HepG2 (cell line): ENCODE measurements around the gene NYNRIN. TPM values are rescaled to one million over a fixed set of nuclear protein-coding genes. Genes with fewer than 3 reads are reported as not detected.

Source experiments
- BRD4 ChIP-seq: sonication (generic); formaldehyde crosslinking; IDR thresholded peaks from 2 replicates; pipeline ENCODE4 v1.4.0; 2020; ENCODE audit warnings: missing genetic modification reagents
- FOXA3 ChIP-seq: IDR thresholded peaks from 2 replicates; pipeline ENCODE4 v1.6.1; 2016; ENCODE audit warnings: missing genetic modification reagents, missing compliant biosample characterization
- HNRNPH1 ChIP-seq: fragments of 200-400 bp; formaldehyde crosslinking; optimal IDR thresholded peaks from 2 replicates; pipeline ENCODE3; 2017; ENCODE audit warnings: mild to moderate bottlenecking, low read depth, low read length
- MED13 ChIP-seq: sonication (generic); formaldehyde crosslinking; IDR thresholded peaks from 2 replicates; pipeline ENCODE4 v1.5.0; 2020; ENCODE audit warnings: missing genetic modification reagents
- NFATC3 ChIP-seq: sonication (generic); formaldehyde crosslinking; IDR thresholded peaks from 2 replicates; pipeline ENCODE4 v1.5.1; 2020; ENCODE audit warnings: mild to moderate bottlenecking, missing genetic modification reagents
- STAG1 ChIP-seq: sonication (generic); formaldehyde crosslinking; IDR thresholded peaks from 2 replicates; pipeline ENCODE4 v1.4.0; 2020; ENCODE audit warnings: missing genetic modification reagents
- STAT5B ChIP-seq: sonication (generic); formaldehyde crosslinking; IDR thresholded peaks from 2 replicates; pipeline ENCODE4 v1.4.0; 2020; ENCODE audit warnings: missing genetic modification reagents
- THYN1 ChIP-seq: sonication (generic); formaldehyde crosslinking; IDR thresholded peaks from 2 replicates; pipeline ENCODE4 v1.8.1; 2023; ENCODE audit warnings: low read depth, mild to moderate bottlenecking, moderate library complexity, missing genetic modification reagents, borderline replicate concordance
- TOE1 ChIP-seq: sonication (generic); formaldehyde crosslinking; IDR thresholded peaks from 2 replicates; pipeline ENCODE4 v1.4.0; 2020; ENCODE audit warnings: mild to moderate bottlenecking, missing genetic modification reagents
- YEATS4 ChIP-seq: sonication (generic); formaldehyde crosslinking; IDR thresholded peaks from 2 replicates; pipeline ENCODE4 v1.4.0; 2020; ENCODE audit warnings: missing genetic modification reagents, borderline replicate concordance
- ZBTB20 ChIP-seq: sonication (generic); formaldehyde crosslinking; IDR thresholded peaks from 2 replicates; pipeline ENCODE4 v1.8.1; 2023; ENCODE audit warnings: missing genetic modification reagents, low read depth, mild to moderate bottlenecking, borderline replicate concordance
- ZFP41 ChIP-seq: sonication (generic); formaldehyde crosslinking; IDR thresholded peaks from 2 replicates; pipeline ENCODE4 v1.4.0; 2020; ENCODE audit warnings: mild to moderate bottlenecking, missing genetic modification reagents, borderline replicate concordance
- ZNF24 ChIP-seq: fragments of 450-650 bp; IDR thresholded peaks from 2 replicates; pipeline ENCODE4 v1.6.1; 2017; ENCODE audit warnings: antibody characterized with exemption, mild to moderate bottlenecking
- ZNF317 ChIP-seq: sonication (generic); formaldehyde crosslinking; IDR thresholded peaks from 2 replicates; pipeline ENCODE4 v1.5.0; 2020; ENCODE audit warnings: mild to moderate bottlenecking, missing genetic modification reagents
- ZNF496 ChIP-seq: sonication (generic); formaldehyde crosslinking; IDR thresholded peaks from 2 replicates; pipeline ENCODE4 v1.8.1; 2023; ENCODE audit warnings: mild to moderate bottlenecking, moderate library complexity, missing genetic modification reagents; ENCODE audit not compliant: insufficient replicate concordance
- ZNF543 ChIP-seq: sonication (generic); formaldehyde crosslinking; IDR thresholded peaks from 2 replicates; pipeline ENCODE4 v1.4.0; 2020; ENCODE audit warnings: mild to moderate bottlenecking, missing genetic modification reagents
- polyA plus RNA-seq, 8 experiments: library from polyadenylated mRNA; depleted of rRNA in 3 of 8; stranded (reverse) in 7 of 8; unstranded in 1 of 8; fragments of >200 nt; fragmentation: Illumina TruSeq in 4 of 8; extraction: Trizol in 4 of 8; gene quantifications; 2 replicates each; pipeline versions ENCODE4 v1.2.1 to v1.2.3, GENCODE V29; 2011 to 2016; ENCODE audit warnings: low read depth in 4 of 8, missing spikeins in 1 of 8, mixed read lengths in 1 of 8; ENCODE audit not compliant: insufficient read depth in 1 of 8
- total RNA-seq, 5 experiments: library from RNA; depleted of rRNA; stranded (reverse); fragments of >200 nt; fragmentation: Illumina TruSeq; extraction: Trizol; gene quantifications; 2 replicates each; pipeline ENCODE4 v1.2.3, GENCODE V29; 2016; ENCODE audit warnings: low read depth in 1 of 5
- TF ChIP-seq, protein P1 (sequence below): sonication (generic); formaldehyde crosslinking; IDR thresholded peaks from 2 replicates; pipeline ENCODE4 v1.5.0; 2020; ENCODE audit warnings: mild to moderate bottlenecking, missing genetic modification reagents, moderate library complexity
- TF ChIP-seq, protein P2 (sequence below): sonication (generic); formaldehyde crosslinking; IDR thresholded peaks from 2 replicates; pipeline ENCODE4 v1.5.1; 2020; ENCODE audit warnings: missing genetic modification reagents, mild to moderate bottlenecking, borderline replicate concordance
- TF ChIP-seq, protein P3 (sequence below): sonication (generic); formaldehyde crosslinking; IDR thresholded peaks from 2 replicates; pipeline ENCODE4 v1.9.0; 2021; ENCODE audit warnings: missing genetic modification reagents, borderline replicate concordance
- TF ChIP-seq, protein P4 (sequence below): sonication (generic); formaldehyde crosslinking; IDR thresholded peaks from 2 replicates; pipeline ENCODE4 v1.5.0; 2020; ENCODE audit warnings: mild to moderate bottlenecking, missing genetic modification reagents

NYNRIN gene
- total and polyA plus RNA-seq, 2 of the 13 experiments (the other 11 are each of a cell fraction or from before 2014, with no cell fraction given) = 0.63 to 1.1 TPM

DNA sequence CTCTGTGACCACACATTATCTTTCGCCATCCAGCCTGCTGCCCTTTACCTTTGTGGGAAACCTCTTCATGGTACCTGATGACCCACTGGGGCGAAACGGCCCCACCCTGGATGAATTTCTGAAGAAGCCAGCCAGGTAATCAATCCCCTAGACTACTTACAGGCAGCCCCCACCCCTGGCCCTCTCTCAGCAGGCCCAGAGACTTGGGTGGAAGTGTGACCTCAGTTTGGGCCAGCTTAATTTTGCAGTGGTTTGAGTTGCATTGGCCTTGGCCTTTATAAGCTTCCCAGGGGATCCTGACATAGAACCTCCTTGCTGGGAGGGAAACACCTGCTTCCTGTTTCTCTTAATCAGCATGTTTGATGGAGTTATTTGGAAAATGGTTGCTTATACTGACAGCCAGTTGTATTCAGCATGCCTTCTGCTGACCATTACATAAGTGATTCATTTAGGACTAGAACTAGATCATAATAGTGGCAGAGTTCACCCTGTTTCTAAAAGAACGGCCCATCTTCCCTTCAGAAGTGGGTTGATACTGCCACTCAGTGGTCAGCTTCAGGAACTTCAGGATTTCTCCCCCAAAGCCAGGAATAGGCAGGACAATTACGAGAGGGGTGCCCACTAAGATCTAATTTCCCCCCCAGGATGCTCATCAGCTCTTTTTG lies 37.7 kb downstream of the NYNRIN start (continued):
- TF ChIP-seq, protein P1, sequence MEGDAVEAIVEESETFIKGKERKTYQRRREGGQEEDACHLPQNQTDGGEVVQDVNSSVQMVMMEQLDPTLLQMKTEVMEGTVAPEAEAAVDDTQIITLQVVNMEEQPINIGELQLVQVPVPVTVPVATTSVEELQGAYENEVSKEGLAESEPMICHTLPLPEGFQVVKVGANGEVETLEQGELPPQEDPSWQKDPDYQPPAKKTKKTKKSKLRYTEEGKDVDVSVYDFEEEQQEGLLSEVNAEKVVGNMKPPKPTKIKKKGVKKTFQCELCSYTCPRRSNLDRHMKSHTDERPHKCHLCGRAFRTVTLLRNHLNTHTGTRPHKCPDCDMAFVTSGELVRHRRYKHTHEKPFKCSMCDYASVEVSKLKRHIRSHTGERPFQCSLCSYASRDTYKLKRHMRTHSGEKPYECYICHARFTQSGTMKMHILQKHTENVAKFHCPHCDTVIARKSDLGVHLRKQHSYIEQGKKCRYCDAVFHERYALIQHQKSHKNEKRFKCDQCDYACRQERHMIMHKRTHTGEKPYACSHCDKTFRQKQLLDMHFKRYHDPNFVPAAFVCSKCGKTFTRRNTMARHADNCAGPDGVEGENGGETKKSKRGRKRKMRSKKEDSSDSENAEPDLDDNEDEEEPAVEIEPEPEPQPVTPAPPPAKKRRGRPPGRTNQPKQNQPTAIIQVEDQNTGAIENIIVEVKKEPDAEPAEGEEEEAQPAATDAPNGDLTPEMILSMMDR (CRISPR knock-in tag) = peak; percentile 95
- TF ChIP-seq ZFP41 (CRISPR knock-in tag) (no peak), ZNF317 (CRISPR knock-in tag) (no peak), BRD4 (CRISPR knock-in tag) (no peak), TOE1 (0 out of 2 replicates have a peak, but pooled peaks have one; percentile 59), HNRNPH1 (no peak), ZNF496 (CRISPR knock-in tag) (no peak), STAG1 (CRISPR knock-in tag) (peak; percentile 98), ZNF24 (no peak; the same call in 1 of the 2 replicates), MED13 (no peak), THYN1 (CRISPR knock-in tag) (no peak), STAT5B (CRISPR knock-in tag) (no peak; the same call in 1 of the 2 replicates), ZNF543 (no peak), FOXA3 (CRISPR knock-in tag) (0 out of 2 replicates have a peak, but pooled peaks have one; percentile 29), NFATC3 (CRISPR knock-in tag) (no peak), YEATS4 (CRISPR knock-in tag) (no peak), ZBTB20 (no peak)
- TF ChIP-seq, protein P2, sequence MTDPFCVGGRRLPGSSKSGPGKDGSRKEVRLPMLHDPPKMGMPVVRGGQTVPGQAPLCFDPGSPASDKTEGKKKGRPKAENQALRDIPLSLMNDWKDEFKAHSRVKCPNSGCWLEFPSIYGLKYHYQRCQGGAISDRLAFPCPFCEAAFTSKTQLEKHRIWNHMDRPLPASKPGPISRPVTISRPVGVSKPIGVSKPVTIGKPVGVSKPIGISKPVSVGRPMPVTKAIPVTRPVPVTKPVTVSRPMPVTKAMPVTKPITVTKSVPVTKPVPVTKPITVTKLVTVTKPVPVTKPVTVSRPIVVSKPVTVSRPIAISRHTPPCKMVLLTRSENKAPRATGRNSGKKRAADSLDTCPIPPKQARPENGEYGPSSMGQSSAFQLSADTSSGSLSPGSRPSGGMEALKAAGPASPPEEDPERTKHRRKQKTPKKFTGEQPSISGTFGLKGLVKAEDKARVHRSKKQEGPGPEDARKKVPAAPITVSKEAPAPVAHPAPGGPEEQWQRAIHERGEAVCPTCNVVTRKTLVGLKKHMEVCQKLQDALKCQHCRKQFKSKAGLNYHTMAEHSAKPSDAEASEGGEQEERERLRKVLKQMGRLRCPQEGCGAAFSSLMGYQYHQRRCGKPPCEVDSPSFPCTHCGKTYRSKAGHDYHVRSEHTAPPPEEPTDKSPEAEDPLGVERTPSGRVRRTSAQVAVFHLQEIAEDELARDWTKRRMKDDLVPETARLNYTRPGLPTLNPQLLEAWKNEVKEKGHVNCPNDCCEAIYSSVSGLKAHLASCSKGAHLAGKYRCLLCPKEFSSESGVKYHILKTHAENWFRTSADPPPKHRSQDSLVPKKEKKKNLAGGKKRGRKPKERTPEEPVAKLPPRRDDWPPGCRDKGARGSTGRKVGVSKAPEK (CRISPR knock-in tag) = no peak; the same call in 1 of the 2 replicates
- TF ChIP-seq, protein P3, sequence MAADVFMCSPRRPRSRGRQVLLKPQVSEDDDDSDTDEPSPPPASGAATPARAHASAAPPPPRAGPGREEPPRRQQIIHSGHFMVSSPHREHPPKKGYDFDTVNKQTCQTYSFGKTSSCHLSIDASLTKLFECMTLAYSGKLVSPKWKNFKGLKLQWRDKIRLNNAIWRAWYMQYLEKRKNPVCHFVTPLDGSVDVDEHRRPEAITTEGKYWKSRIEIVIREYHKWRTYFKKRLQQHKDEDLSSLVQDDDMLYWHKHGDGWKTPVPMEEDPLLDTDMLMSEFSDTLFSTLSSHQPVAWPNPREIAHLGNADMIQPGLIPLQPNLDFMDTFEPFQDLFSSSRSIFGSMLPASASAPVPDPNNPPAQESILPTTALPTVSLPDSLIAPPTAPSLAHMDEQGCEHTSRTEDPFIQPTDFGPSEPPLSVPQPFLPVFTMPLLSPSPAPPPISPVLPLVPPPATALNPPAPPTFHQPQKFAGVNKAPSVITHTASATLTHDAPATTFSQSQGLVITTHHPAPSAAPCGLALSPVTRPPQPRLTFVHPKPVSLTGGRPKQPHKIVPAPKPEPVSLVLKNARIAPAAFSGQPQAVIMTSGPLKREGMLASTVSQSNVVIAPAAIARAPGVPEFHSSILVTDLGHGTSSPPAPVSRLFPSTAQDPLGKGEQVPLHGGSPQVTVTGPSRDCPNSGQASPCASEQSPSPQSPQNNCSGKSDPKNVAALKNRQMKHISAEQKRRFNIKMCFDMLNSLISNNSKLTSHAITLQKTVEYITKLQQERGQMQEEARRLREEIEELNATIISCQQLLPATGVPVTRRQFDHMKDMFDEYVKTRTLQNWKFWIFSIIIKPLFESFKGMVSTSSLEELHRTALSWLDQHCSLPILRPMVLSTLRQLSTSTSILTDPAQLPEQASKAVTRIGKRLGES (CRISPR knock-in tag) = 0 out of 2 replicates have a peak, but pooled peaks have one; percentile 56
- TF ChIP-seq, protein P4, sequence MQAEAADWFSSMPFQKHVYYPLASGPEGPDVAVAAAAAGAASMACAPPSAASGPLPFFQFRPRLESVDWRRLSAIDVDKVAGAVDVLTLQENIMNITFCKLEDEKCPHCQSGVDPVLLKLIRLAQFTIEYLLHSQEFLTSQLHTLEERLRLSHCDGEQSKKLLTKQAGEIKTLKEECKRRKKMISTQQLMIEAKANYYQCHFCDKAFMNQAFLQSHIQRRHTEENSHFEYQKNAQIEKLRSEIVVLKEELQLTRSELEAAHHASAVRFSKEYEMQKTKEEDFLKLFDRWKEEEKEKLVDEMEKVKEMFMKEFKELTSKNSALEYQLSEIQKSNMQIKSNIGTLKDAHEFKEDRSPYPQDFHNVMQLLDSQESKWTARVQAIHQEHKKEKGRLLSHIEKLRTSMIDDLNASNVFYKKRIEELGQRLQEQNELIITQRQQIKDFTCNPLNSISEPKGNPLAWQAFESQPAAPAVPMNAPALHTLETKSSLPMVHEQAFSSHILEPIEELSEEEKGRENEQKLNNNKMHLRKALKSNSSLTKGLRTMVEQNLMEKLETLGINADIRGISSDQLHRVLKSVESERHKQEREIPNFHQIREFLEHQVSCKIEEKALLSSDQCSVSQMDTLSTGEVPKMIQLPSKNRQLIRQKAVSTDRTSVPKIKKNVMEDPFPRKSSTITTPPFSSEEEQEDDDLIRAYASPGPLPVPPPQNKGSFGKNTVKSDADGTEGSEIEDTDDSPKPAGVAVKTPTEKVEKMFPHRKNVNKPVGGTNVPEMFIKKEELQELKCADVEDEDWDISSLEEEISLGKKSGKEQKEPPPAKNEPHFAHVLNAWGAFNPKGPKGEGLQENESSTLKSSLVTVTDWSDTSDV = no peak
